Naive thymus-derived CD4-positive, alpha-beta T cell (primary cell): Measurements from ENCODE around the gene NOTCH3. TPM values are rescaled to one million over a fixed set of nuclear protein-coding genes. Genes with fewer than 3 reads are reported as not detected.

Experiments used
- ATAC-seq: fragments of 150-1000 bp; cut with Tn5 transposase; 2 replicates; pipeline ENCODE4 v1.10.0; 2021; ENCODE audit warnings: mild to moderate bottlenecking, moderate library complexity
- CTCF ChIA-PET: fragments of 350-600 bp; sonication (Branson Sonifier 250); formaldehyde crosslinking; loops from one replicate; lab custom pipeline; 2021; ENCODE audit warnings: antibody characterized with exemption; lab: Charles Lee
- POLR2A ChIA-PET: fragments of 350-600 bp; sonication (Branson Sonifier 250); formaldehyde crosslinking; loops from one replicate; lab custom pipeline; 2021; ENCODE audit warnings: antibody characterized with exemption, inconsistent platforms; lab: Charles Lee
- DNase-seq, 9 donors: peaks; one replicate each; pipeline versions ENCODE4 v3.0.0 to v3.0.0-alpha.2; 2020 to 2022; ENCODE audit warnings: mixed read lengths in 1 of 9
- H3K27ac ChIP-seq: one replicate; pipeline ENCODE4 v1.7.0; 2013; ENCODE audit warnings: mild to moderate bottlenecking, low read depth, low read length, moderate library complexity
- H3K27me3 ChIP-seq, 2 donors: one replicate each; pipeline ENCODE4 v1.7.0; 2013; ENCODE audit warnings: low read length in 2 of 2, mild to moderate bottlenecking in 2 of 2, moderate library complexity in 2 of 2; ENCODE audit not compliant: control insufficient read depth in 2 of 2, insufficient read depth in 2 of 2
- H3K36me3 ChIP-seq, 3 experiments: 1 replicate in 2 of 3; 2 replicates in 1 of 3; pipeline ENCODE4 v1.7.0; 2013; ENCODE audit warnings: low read length in 3 of 3, mild to moderate bottlenecking in 3 of 3, moderate library complexity in 1 of 3; ENCODE audit not compliant: insufficient read depth in 3 of 3, control insufficient read depth in 2 of 3
- H3K4me1 ChIP-seq, 2 donors: one replicate each; pipeline ENCODE4 v1.7.0; 2013; ENCODE audit warnings: low read length in 2 of 2, mild to moderate bottlenecking in 2 of 2, moderate library complexity in 1 of 2; ENCODE audit not compliant: control insufficient read depth in 2 of 2, insufficient read depth in 2 of 2
- H3K4me3 ChIP-seq: 2 replicates; pipeline ENCODE4 v1.7.0; 2013; ENCODE audit warnings: mild to moderate bottlenecking, low read length
- H3K9me3 ChIP-seq, 3 experiments: 1 replicate in 2 of 3; 2 replicates in 1 of 3; pipeline ENCODE4 v1.7.0; 2013; ENCODE audit warnings: low read length in 3 of 3; ENCODE audit not compliant: control insufficient read depth in 2 of 3
- H3K27ac Mint-ChIP-seq, 9 donors: one replicate each; pipeline ENCODE4 v1.8.0; 2020 to 2022; ENCODE audit warnings: mixed read lengths in 9 of 9, mild to moderate bottlenecking in 8 of 9, moderate library complexity in 5 of 9, inconsistent platforms in 2 of 9
- H3K27me3 Mint-ChIP-seq, 5 donors: one replicate each; pipeline ENCODE4 v1.8.0; 2021 to 2022; ENCODE audit warnings: mixed read lengths in 5 of 5, mild to moderate bottlenecking in 1 of 5
- H3K36me3 Mint-ChIP-seq, 5 donors: one replicate each; pipeline ENCODE4 v1.8.0; 2020 to 2022; ENCODE audit warnings: mixed read lengths in 5 of 5, mild to moderate bottlenecking in 3 of 5, inconsistent platforms in 1 of 5
- H3K4me1 Mint-ChIP-seq, 7 donors: one replicate each; pipeline ENCODE4 v1.8.0; 2020 to 2022; ENCODE audit warnings: mixed read lengths in 7 of 7, mild to moderate bottlenecking in 3 of 7, inconsistent platforms in 1 of 7
- H3K4me3 Mint-ChIP-seq, 10 donors: one replicate each; pipeline ENCODE4 v1.8.0; 2020 to 2022; ENCODE audit warnings: mild to moderate bottlenecking in 10 of 10, mixed read lengths in 10 of 10, moderate library complexity in 6 of 10, inconsistent platforms in 2 of 10
- H3K9me3 Mint-ChIP-seq, 11 donors: one replicate each; pipeline ENCODE4 v1.8.0; 2020 to 2022; ENCODE audit warnings: mixed read lengths in 11 of 11, mild to moderate bottlenecking in 4 of 11, inconsistent platforms in 1 of 11, moderate library complexity in 1 of 11
- intact Hi-C, 2 donors: fragments of 100-400 bp; cut with micrococcal nuclease; formaldehyde crosslinking; loops; one replicate each; pipeline ENCODE4 v1.15.1; 2023
- polyA plus RNA-seq, 2 donors: library from polyadenylated mRNA; unstranded; fragments of 300-500 nt; fragmentation: Illumina TruSeq; gene quantifications; one replicate each; pipeline ENCODE4 v1.2.3, GENCODE V29; 2021
- total RNA-seq, 6 experiments: library from RNA in 5 of 6; stranded (reverse) in 5 of 6; gene quantifications; 1 replicate in 5 of 6; 2 replicates in 1 of 6; pipeline ENCODE4 v1.2.3 and lab custom pipeline; 2021 to 2026

Gene NOTCH3
- total and polyA plus RNA-seq, 7 experiments from 2014 or later, result 0.19 to 0.80 (median 0.30) TPM; not detected in 3

- ATAC-seq (no peak), DNase-seq (no peak)
- Histone ChIP-seq H3K36me3 (peaks cover 3 to 94% (median 20%) of the 10 kb centered on the region in 3 experiments), H3K4me1 (no peaks in the 10 kb centered on the region), H3K27ac (no peak overlapping the region), H3K27me3 (no peaks in the 10 kb centered on the region), H3K9me3 (no peaks in the 10 kb centered on the region), H3K4me3 (no peak overlapping the region)
- Mint-ChIP-seq H3K4me1 (peaks cover 0 to 10% (median 0%) of the 10 kb centered on the region in 7 donors), H3K27ac (peak overlapping the region in 1 of 9 donors; percentile 3), H3K4me3 (no peak overlapping the region), H3K9me3 (no peaks in the 10 kb centered on the region), H3K36me3 (peaks cover 2 to 50% (median 18%) of the 10 kb centered on the region in 5 donors), H3K27me3 (no peaks in the 10 kb centered on the region)
- ChIA-PET CTCF (no interaction called here), POLR2A (interaction anchor here (0.6 kb wide), 1 partner anchor 1201 kb away, joined by 3 read pairs; no protein-coding TSS in a partner anchor)
- intact Hi-C loops, result no loop called here
Measured at GRCh38 chr19:15241259-15241910, 40.6 kb upstream of the NOTCH3 start.

- ChIA-PET POLR2A (no interaction called here), CTCF (no interaction called here)
- H3K4me3 ChIP-seq, result no peak overlapping the region
- H3K36me3 ChIP-seq, result peaks cover 3 to 94% (median 16%) of the 10 kb centered on the region in 3 experiments
- peaks cover 6 to 48% (median 19%) of the 10 kb centered on the region in 5 donors for H3K36me3 Mint-ChIP-seq
- peaks cover 0 to 5% (median 0%) of the 10 kb centered on the region in 7 donors for H3K4me1 Mint-ChIP-seq
- no peak overlapping the region for H3K4me3 Mint-ChIP-seq
- intact Hi-C loops, result no loop called here
- no peaks in the 10 kb centered on the region for H3K27me3 ChIP-seq
- no peaks in the 10 kb centered on the region for H3K9me3 ChIP-seq
- DNase-seq (no peak), ATAC-seq (no peak)
- H3K27ac Mint-ChIP-seq, result peak overlapping the region in 1 of 9 donors; percentile 16
- no peaks in the 10 kb centered on the region for H3K27me3 Mint-ChIP-seq
- H3K27ac ChIP-seq, result no peak overlapping the region
- no peaks in the 10 kb centered on the region for H3K9me3 Mint-ChIP-seq
- no peaks in the 10 kb centered on the region for H3K4me1 ChIP-seq
Measured at GRCh38 chr19:15240515-15240914, 39.7 kb upstream of the NOTCH3 start.

GRCh38 chr19:15239337-15239949 lies 38.6 kb upstream of the NOTCH3 start:
- intact Hi-C loops, result no loop called here
- POLR2A ChIA-PET, result no interaction called here
- Mint-ChIP-seq H3K4me3 (no peak overlapping the region), H3K9me3 (no peaks in the 10 kb centered on the region), H3K27me3 (peaks cover 0 to 4% (median 4%) of the 10 kb centered on the region in 5 donors), H3K36me3 (peaks cover 7 to 44% (median 19%) of the 10 kb centered on the region in 5 donors), H3K4me1 (peaks cover 0 to 7% (median 4%) of the 10 kb centered on the region in 7 donors), H3K27ac (no peak overlapping the region)
- Histone ChIP-seq H3K27me3 (no peaks in the 10 kb centered on the region), H3K36me3 (peaks cover 3 to 83% (median 16%) of the 10 kb centered on the region in 3 experiments), H3K9me3 (no peaks in the 10 kb centered on the region), H3K4me1 (no peaks in the 10 kb centered on the region), H3K4me3 (no peak overlapping the region), H3K27ac (no peak overlapping the region)
- ATAC-seq (no peak), DNase-seq (no peak)
- CTCF ChIA-PET, result no interaction called here

- no peaks in the 10 kb centered on the region for H3K9me3 ChIP-seq
- H3K27me3 ChIP-seq, result no peaks in the 10 kb centered on the region
- no peak overlapping the region for H3K27ac ChIP-seq
- H3K4me3 Mint-ChIP-seq, result no peak overlapping the region
- no peaks in the 10 kb centered on the region for H3K9me3 Mint-ChIP-seq
- H3K27ac Mint-ChIP-seq, result no peak overlapping the region
- POLR2A ChIA-PET, result no interaction called here
- H3K27me3 Mint-ChIP-seq, result peaks cover 4 to 11% (median 10%) of the 10 kb centered on the region in 5 donors
- ATAC-seq (no peak), DNase-seq (no peak)
- no peaks in the 10 kb centered on the region for H3K4me1 ChIP-seq
- H3K4me1 Mint-ChIP-seq, result peaks cover 6 to 10% (median 8%) of the 10 kb centered on the region in 7 donors
- peaks cover 3 to 76% (median 13%) of the 10 kb centered on the region in 3 experiments for H3K36me3 ChIP-seq
- intact Hi-C loops, result no loop called here
- no peak overlapping the region for H3K4me3 ChIP-seq
- CTCF ChIA-PET, result no interaction called here
- peaks cover 7 to 41% (median 21%) of the 10 kb centered on the region in 5 donors for H3K36me3 Mint-ChIP-seq
Measured at GRCh38 chr19:15238639-15239155, 37.9 kb upstream of the NOTCH3 start.

- Mint-ChIP-seq H3K4me3 (no peak overlapping the region), H3K36me3 (peaks cover 7 to 37% (median 21%) of the 10 kb centered on the region in 5 donors), H3K27me3 (peaks cover 10 to 16% (median 11%) of the 10 kb centered on the region in 5 donors), H3K27ac (no peak overlapping the region), H3K4me1 (peaks cover 6 to 14% (median 9%) of the 10 kb centered on the region in 7 donors), H3K9me3 (no peaks in the 10 kb centered on the region)
- CTCF ChIA-PET, result no interaction called here
- ATAC-seq, result no peak
- Histone ChIP-seq H3K9me3 (no peaks in the 10 kb centered on the region), H3K4me3 (no peak overlapping the region), H3K27ac (no peak overlapping the region), H3K36me3 (peaks cover 3 to 70% (median 10%) of the 10 kb centered on the region in 3 experiments), H3K4me1 (no peaks in the 10 kb centered on the region), H3K27me3 (no peaks in the 10 kb centered on the region)
- POLR2A ChIA-PET, result no interaction called here
- intact Hi-C loops, result no loop called here
- DNase-seq, result no peak
Measured at GRCh38 chr19:15237759-15238638, 37.2 kb upstream of the NOTCH3 start.

GRCh38 chr19:15236886-15237285 lies 36.1 kb upstream of the NOTCH3 start:
- Mint-ChIP-seq H3K4me1 (peaks cover 6 to 19% (median 16%) of the 10 kb centered on the region in 7 donors), H3K27me3 (peaks cover 15 to 26% (median 18%) of the 10 kb centered on the region in 5 donors), H3K9me3 (peaks cover 0 to 3% (median 0%) of the 10 kb centered on the region in 11 donors), H3K27ac (no peak overlapping the region), H3K36me3 (peaks cover 7 to 33% (median 21%) of the 10 kb centered on the region in 5 donors), H3K4me3 (no peak overlapping the region)
- Histone ChIP-seq H3K27ac (no peak overlapping the region), H3K4me1 (peaks cover 0 to 4% of the 10 kb centered on the region in 2 donors), H3K9me3 (no peaks in the 10 kb centered on the region), H3K36me3 (peaks cover 0 to 61% (median 10%) of the 10 kb centered on the region in 3 experiments), H3K27me3 (peaks cover 0 to 3% of the 10 kb centered on the region in 2 donors), H3K4me3 (no peak overlapping the region)
- no peak for DNase-seq
- no peak for ATAC-seq
- intact Hi-C loops, result no loop called here
- ChIA-PET CTCF (no interaction called here), POLR2A (interaction anchor here (0.6 kb wide), 1 partner anchor 829 kb away, joined by 3 read pairs; no protein-coding TSS in a partner anchor)
